Tibial artery (tissue), 4 donors: Measurements from ENCODE around the gene DOK5.

Experiments
- DNase-seq, 2 donors: peaks; one replicate each; pipeline ENCODE4 v3.0.0-alpha.2; 2019
- H3K27ac ChIP-seq, 2 donors: fragments of 200-600 bp; sonication (generic) in 1 of 2; 1 replicate in 1 of 2; 2 replicates in 1 of 2; pipeline ENCODE4 v1.5.1; 2018 to 2019; ENCODE audit warnings: mild to moderate bottlenecking in 1 of 2
- H3K27me3 ChIP-seq, 2 donors: fragments of 200-600 bp; sonication (generic) in 1 of 2; one replicate each; pipeline versions ENCODE4 v1.5.1 to v1.6.0; 2016 to 2019
- H3K36me3 ChIP-seq, 3 donors: fragments of 200-600 bp; sonication (generic) in 2 of 3; one replicate each; pipeline ENCODE4 v1.5.1; 2016 to 2019; ENCODE audit warnings: mild to moderate bottlenecking in 2 of 3
- H3K4me1 ChIP-seq, 4 donors: fragments of 200-600 bp; sonication (generic) in 2 of 4; 1 replicate in 3 of 4; 2 replicates in 1 of 4; pipeline ENCODE4 v1.5.1; 2016 to 2019
- H3K4me3 ChIP-seq, 2 donors: fragments of 200-600 bp; sonication (generic) in 1 of 2; 1 replicate in 1 of 2; 2 replicates in 1 of 2; pipeline ENCODE4 v1.5.1; 2018 to 2019; ENCODE audit warnings: mild to moderate bottlenecking in 2 of 2
- H3K9me3 ChIP-seq, 3 donors: fragments of 200-600 bp; sonication (generic) in 1 of 3; one replicate each; pipeline ENCODE4 v1.5.1; 2016 to 2019
- intact Hi-C: fragments of 100-400 bp; cut with DNase I; formaldehyde crosslinking; loops from one replicate; pipeline ENCODE4 v1.15.0; 2023; ENCODE audit warnings: low total_unique reads
- TF ChIP-seq, protein P1 (sequence below), 2 experiments: fragments of 200-600 bp in 1 of 2; fragments of 450-650 bp in 1 of 2; IDR thresholded peaks; one replicate each; pipeline ENCODE4 v1.5.1; 2017 to 2019; ENCODE audit warnings: antibody characterized with exemption in 2 of 2, mild to moderate bottlenecking in 1 of 2, moderate library complexity in 1 of 2

DOK5 gene

DNA sequence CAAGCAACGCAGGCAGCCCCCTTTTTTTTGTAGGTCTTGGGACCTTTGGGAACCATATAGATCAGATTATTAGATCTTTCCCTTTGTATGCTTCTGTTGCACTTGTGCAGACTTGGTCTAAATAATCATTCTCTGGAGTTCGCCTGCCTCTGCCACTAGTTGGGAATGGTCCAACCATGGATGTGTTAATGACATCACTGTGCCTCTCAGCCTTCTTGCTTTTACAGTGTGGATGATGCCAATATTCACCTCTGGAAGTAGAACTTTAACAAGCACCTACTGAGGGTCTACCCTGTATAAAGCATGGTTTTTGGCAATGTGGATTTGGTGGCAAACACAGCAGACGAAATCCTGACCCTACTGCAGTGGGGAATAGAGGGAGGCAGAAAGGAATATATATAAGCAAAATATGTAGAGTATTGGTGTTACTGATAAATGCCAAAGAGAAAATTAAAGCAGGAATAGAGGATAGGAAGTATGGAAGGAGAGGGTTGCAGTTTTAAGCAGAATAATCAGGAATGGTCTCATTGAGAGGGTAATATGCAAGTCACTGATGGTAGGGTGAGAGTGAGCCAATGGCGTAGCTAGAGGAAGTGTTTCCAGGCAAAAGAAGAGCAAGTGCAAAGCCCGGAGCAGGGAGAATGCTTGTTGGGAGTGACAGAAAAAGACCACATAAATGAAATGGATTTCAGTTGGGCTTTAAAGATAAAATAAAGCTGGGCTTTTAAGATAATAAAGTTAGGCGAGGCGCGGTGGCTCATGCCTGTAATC is 97.5 kb downstream of the DOK5 start:
- H3K27ac ChIP-seq: no peak overlapping the region
- H3K36me3 ChIP-seq: no peaks in the 10 kb centered on the region
- no peak overlapping the region for H3K4me3 ChIP-seq
- no peaks in the 10 kb centered on the region for H3K4me1 ChIP-seq
- no peak for DNase-seq
- no peaks in the 10 kb centered on the region for H3K27me3 ChIP-seq
- intact Hi-C loops: no loop called here
- TF ChIP-seq, protein P1, sequence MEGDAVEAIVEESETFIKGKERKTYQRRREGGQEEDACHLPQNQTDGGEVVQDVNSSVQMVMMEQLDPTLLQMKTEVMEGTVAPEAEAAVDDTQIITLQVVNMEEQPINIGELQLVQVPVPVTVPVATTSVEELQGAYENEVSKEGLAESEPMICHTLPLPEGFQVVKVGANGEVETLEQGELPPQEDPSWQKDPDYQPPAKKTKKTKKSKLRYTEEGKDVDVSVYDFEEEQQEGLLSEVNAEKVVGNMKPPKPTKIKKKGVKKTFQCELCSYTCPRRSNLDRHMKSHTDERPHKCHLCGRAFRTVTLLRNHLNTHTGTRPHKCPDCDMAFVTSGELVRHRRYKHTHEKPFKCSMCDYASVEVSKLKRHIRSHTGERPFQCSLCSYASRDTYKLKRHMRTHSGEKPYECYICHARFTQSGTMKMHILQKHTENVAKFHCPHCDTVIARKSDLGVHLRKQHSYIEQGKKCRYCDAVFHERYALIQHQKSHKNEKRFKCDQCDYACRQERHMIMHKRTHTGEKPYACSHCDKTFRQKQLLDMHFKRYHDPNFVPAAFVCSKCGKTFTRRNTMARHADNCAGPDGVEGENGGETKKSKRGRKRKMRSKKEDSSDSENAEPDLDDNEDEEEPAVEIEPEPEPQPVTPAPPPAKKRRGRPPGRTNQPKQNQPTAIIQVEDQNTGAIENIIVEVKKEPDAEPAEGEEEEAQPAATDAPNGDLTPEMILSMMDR (IDR thresholded peaks at IDR 0.05): no peak
- H3K9me3 ChIP-seq: no peaks in the 10 kb centered on the region

- TF ChIP-seq, protein P1 (IDR thresholded peaks at IDR 0.05): no peak
- H3K27me3 ChIP-seq: no peaks in the 10 kb centered on the region
- H3K4me3 ChIP-seq: no peak overlapping the region
- no peak for DNase-seq
- no peak overlapping the region for H3K27ac ChIP-seq
- no peaks in the 10 kb centered on the region for H3K9me3 ChIP-seq
- intact Hi-C loops: no loop called here
- no peaks in the 10 kb centered on the region for H3K36me3 ChIP-seq
- no peaks in the 10 kb centered on the region for H3K4me1 ChIP-seq
These were observed 98.4 kb downstream of the DOK5 start for GRCh38 chr20:54573838-54574237.

GRCh38 chr20:54576518-54576917 is 101.1 kb downstream of the DOK5 start:
- intact Hi-C loops: no loop called here
- no peak for DNase-seq
- no peak overlapping the region for H3K27ac ChIP-seq
- TF ChIP-seq, protein P1 (IDR thresholded peaks at IDR 0.05): no peak
- no peaks in the 10 kb centered on the region for H3K9me3 ChIP-seq
- H3K4me3 ChIP-seq: no peak overlapping the region
- no peaks in the 10 kb centered on the region for H3K27me3 ChIP-seq
- H3K36me3 ChIP-seq: no peaks in the 10 kb centered on the region
- H3K4me1 ChIP-seq: no peaks in the 10 kb centered on the region

DNA sequence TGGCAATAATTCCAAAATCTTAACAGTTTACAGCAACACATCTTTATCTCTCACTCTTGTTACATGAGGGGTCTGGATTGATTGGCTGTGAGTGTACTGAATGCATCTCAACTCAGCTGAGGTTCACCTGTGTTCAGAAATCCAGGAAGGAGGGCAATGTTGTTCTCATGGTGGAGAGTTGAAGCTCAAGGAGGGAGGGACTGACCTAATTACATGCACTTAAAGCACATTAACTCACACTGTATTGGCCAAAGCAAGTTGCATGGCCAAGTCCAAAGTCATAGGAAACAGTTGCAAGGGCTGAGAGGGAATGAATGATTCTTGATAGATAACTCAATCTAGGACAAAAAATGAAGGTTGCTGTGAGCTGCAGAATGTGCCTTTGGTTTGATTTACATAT is 102.2 kb downstream of the DOK5 start:
- Histone ChIP-seq H3K4me1 (no peaks in the 10 kb centered on the region), H3K36me3 (no peaks in the 10 kb centered on the region), H3K27me3 (no peaks in the 10 kb centered on the region), H3K27ac (no peak overlapping the region), H3K9me3 (no peaks in the 10 kb centered on the region), H3K4me3 (no peak overlapping the region)
- DNase-seq: no peak
- intact Hi-C loops: no loop called here
- TF ChIP-seq, protein P1 (IDR thresholded peaks at IDR 0.05): no peak

DNA sequence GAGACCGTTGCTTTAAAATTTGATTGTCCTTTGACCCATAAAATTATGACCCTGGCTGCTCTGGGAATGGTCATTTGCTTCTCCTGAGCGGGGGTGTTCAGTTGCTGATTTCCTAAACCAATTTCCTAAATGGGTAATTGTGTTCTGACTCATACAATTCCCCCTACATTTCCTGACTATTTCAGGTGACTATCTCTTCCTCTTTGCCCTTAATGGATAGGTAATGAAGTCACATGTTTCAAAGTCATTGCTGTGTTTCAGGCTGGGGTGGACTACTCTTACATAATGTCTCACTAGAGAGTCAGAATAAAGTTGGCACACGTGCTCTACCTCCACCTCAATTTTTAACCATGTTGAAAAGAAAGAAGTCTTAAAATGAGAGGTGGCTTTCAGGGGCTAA is 109.8 kb downstream of the DOK5 start:
- H3K27me3 ChIP-seq: no peaks in the 10 kb centered on the region
- DNase-seq: no peak
- no peak overlapping the region for H3K4me3 ChIP-seq
- TF ChIP-seq, protein P1 (IDR thresholded peaks at IDR 0.05): no peak
- H3K9me3 ChIP-seq: no peaks in the 10 kb centered on the region
- no peak overlapping the region for H3K27ac ChIP-seq
- no peaks in the 10 kb centered on the region for H3K4me1 ChIP-seq
- H3K36me3 ChIP-seq: no peaks in the 10 kb centered on the region
- intact Hi-C loops: no loop called here
